Adipocyte (in vitro differentiated cells): ENCODE results near the gene BRINP3.

Experiments
- DNase-seq: peaks from one replicate; pipeline ENCODE4 v3.0.0-alpha.2; 2015; ENCODE audit warnings: low read depth
- H3K27me3 ChIP-seq: replicated peaks from 2 replicates; pipeline ENCODE4 v1.7.0; 2013; ENCODE audit warnings: mild to moderate bottlenecking, low read length, moderate library complexity; ENCODE audit not compliant: control insufficient read depth, insufficient read depth
- H3K36me3 ChIP-seq: 2 replicates; pipeline ENCODE4 v1.7.0; 2013; ENCODE audit warnings: low read length, mild to moderate bottlenecking, moderate library complexity; ENCODE audit not compliant: control insufficient read depth, insufficient read depth, severe bottlenecking
- H3K4me1 ChIP-seq: 2 replicates; pipeline ENCODE4 v1.7.0; 2013; ENCODE audit warnings: mild to moderate bottlenecking, low read length, moderate library complexity; ENCODE audit not compliant: control insufficient read depth, insufficient read depth
- H3K4me3 ChIP-seq: 2 replicates; pipeline ENCODE4 v1.7.0; 2013; ENCODE audit warnings: mild to moderate bottlenecking, low read length, moderate library complexity
- H3K9ac ChIP-seq: 2 replicates; pipeline ENCODE4 v1.7.0; 2013; ENCODE audit warnings: mild to moderate bottlenecking, low read length, moderate library complexity
- H3K9me3 ChIP-seq: 2 replicates; pipeline ENCODE4 v1.7.0; 2013; ENCODE audit warnings: mild to moderate bottlenecking, low read length, moderate library complexity; ENCODE audit not compliant: control insufficient read depth

The BRINP3 gene

GRCh38 chr1:190478149-190479049, 735 bp upstream of the BRINP3 start:
- no peaks in the 10 kb centered on the region for H3K36me3 ChIP-seq
- peaks cover 53% of the 10 kb centered on the region for H3K27me3 ChIP-seq
- H3K9ac ChIP-seq, result no peak overlapping the region
- H3K9me3 ChIP-seq, result no peaks in the 10 kb centered on the region
- H3K4me3 ChIP-seq, result peak overlapping the region; percentile 76
- H3K4me1 ChIP-seq, result peaks cover 13% of the 10 kb centered on the region
- peak; percentile 62 for DNase-seq

GRCh38 chr1:190476806-190477205, 858 bp downstream of the BRINP3 start:
- no peaks in the 10 kb centered on the region for H3K9me3 ChIP-seq
- H3K4me3 ChIP-seq, result no peak overlapping the region
- no peak for DNase-seq
- no peak overlapping the region for H3K9ac ChIP-seq
- H3K4me1 ChIP-seq, result peaks cover 13% of the 10 kb centered on the region
- H3K27me3 ChIP-seq, result peaks cover 53% of the 10 kb centered on the region
- no peaks in the 10 kb centered on the region for H3K36me3 ChIP-seq

- H3K9me3 ChIP-seq, result no peaks in the 10 kb centered on the region
- no peak overlapping the region for H3K9ac ChIP-seq
- H3K4me3 ChIP-seq, result no peak overlapping the region
- peaks cover 13% of the 10 kb centered on the region for H3K4me1 ChIP-seq
- no peak for DNase-seq
- no peaks in the 10 kb centered on the region for H3K36me3 ChIP-seq
- H3K27me3 ChIP-seq, result peaks cover 53% of the 10 kb centered on the region
Observed at GRCh38 chr1:190476321-190476720, 1.3 kb downstream of the BRINP3 start.

GRCh38 chr1:190475421-190476141, 2.1 kb downstream of the BRINP3 start:
- Histone ChIP-seq H3K36me3 (no peaks in the 10 kb centered on the region), H3K4me1 (peaks cover 13% of the 10 kb centered on the region), H3K4me3 (peak overlapping the region; percentile 63), H3K9ac (no peak overlapping the region), H3K9me3 (no peaks in the 10 kb centered on the region), H3K27me3 (peaks cover 53% of the 10 kb centered on the region)
- DNase-seq, result peak; percentile 51

- H3K4me3 ChIP-seq, result peak overlapping the region; percentile 33
- peaks cover 53% of the 10 kb centered on the region for H3K27me3 ChIP-seq
- no peaks in the 10 kb centered on the region for H3K36me3 ChIP-seq
- no peaks in the 10 kb centered on the region for H3K9me3 ChIP-seq
- DNase-seq, result peak; percentile 43
- no peak overlapping the region for H3K9ac ChIP-seq
- peaks cover 13% of the 10 kb centered on the region for H3K4me1 ChIP-seq
Observed at GRCh38 chr1:190474650-190475211, 2.9 kb downstream of the BRINP3 start.

GRCh38 chr1:190474010-190474409, 3.7 kb downstream of the BRINP3 start:
- H3K9ac ChIP-seq, result no peak overlapping the region
- no peak for DNase-seq
- peaks cover 47% of the 10 kb centered on the region for H3K27me3 ChIP-seq
- H3K9me3 ChIP-seq, result no peaks in the 10 kb centered on the region
- H3K4me1 ChIP-seq, result peaks cover 11% of the 10 kb centered on the region
- H3K36me3 ChIP-seq, result no peaks in the 10 kb centered on the region
- H3K4me3 ChIP-seq, result no peak overlapping the region

GRCh38 chr1:190472494-190472893, 5.2 kb downstream of the BRINP3 start:
- no peaks in the 10 kb centered on the region for H3K9me3 ChIP-seq
- H3K4me3 ChIP-seq, result no peak overlapping the region
- H3K9ac ChIP-seq, result no peak overlapping the region
- no peak for DNase-seq
- H3K27me3 ChIP-seq, result peaks cover 34% of the 10 kb centered on the region
- no peaks in the 10 kb centered on the region for H3K36me3 ChIP-seq
- H3K4me1 ChIP-seq, result peaks cover 8% of the 10 kb centered on the region

- no peaks in the 10 kb centered on the region for H3K36me3 ChIP-seq
- peaks cover 8% of the 10 kb centered on the region for H3K4me1 ChIP-seq
- H3K27me3 ChIP-seq, result peaks cover 30% of the 10 kb centered on the region
- no peak overlapping the region for H3K4me3 ChIP-seq
- no peaks in the 10 kb centered on the region for H3K9me3 ChIP-seq
- no peak overlapping the region for H3K9ac ChIP-seq
- DNase-seq, result no peak
Observed at GRCh38 chr1:190472042-190472441, 5.6 kb downstream of the BRINP3 start.

- no peaks in the 10 kb centered on the region for H3K4me1 ChIP-seq
- H3K9me3 ChIP-seq, result no peaks in the 10 kb centered on the region
- no peak for DNase-seq
- H3K9ac ChIP-seq, result no peak overlapping the region
- no peaks in the 10 kb centered on the region for H3K36me3 ChIP-seq
- H3K4me3 ChIP-seq, result no peak overlapping the region
- H3K27me3 ChIP-seq, result no peaks in the 10 kb centered on the region
Observed at GRCh38 chr1:190464690-190465089, 13.0 kb downstream of the BRINP3 start.

GRCh38 chr1:190456129-190456528, 21.5 kb downstream of the BRINP3 start:
- H3K9me3 ChIP-seq, result no peaks in the 10 kb centered on the region
- no peak overlapping the region for H3K4me3 ChIP-seq
- no peaks in the 10 kb centered on the region for H3K27me3 ChIP-seq
- H3K9ac ChIP-seq, result no peak overlapping the region
- H3K4me1 ChIP-seq, result no peaks in the 10 kb centered on the region
- no peak for DNase-seq
- no peaks in the 10 kb centered on the region for H3K36me3 ChIP-seq

GRCh38 chr1:190455631-190456030, 22.0 kb downstream of the BRINP3 start:
- Histone ChIP-seq H3K4me3 (no peak overlapping the region), H3K27me3 (no peaks in the 10 kb centered on the region), H3K36me3 (no peaks in the 10 kb centered on the region), H3K4me1 (no peaks in the 10 kb centered on the region), H3K9ac (no peak overlapping the region), H3K9me3 (no peaks in the 10 kb centered on the region)
- no peak for DNase-seq
